Measurements from ENCODE around the gene IL1B. TPM values are rescaled to one million over a fixed set of nuclear protein-coding genes. Genes with fewer than 3 reads are reported as not detected.
A peak's percentile ranks its signal among the peaks of the same experiment; 100 is the strongest.

IL1B gene
- total RNA-seq, 6 experiments from 2014 or later, result 0.19 to 4.1 (median 0.49) TPM; not detected in 1

DNA sequence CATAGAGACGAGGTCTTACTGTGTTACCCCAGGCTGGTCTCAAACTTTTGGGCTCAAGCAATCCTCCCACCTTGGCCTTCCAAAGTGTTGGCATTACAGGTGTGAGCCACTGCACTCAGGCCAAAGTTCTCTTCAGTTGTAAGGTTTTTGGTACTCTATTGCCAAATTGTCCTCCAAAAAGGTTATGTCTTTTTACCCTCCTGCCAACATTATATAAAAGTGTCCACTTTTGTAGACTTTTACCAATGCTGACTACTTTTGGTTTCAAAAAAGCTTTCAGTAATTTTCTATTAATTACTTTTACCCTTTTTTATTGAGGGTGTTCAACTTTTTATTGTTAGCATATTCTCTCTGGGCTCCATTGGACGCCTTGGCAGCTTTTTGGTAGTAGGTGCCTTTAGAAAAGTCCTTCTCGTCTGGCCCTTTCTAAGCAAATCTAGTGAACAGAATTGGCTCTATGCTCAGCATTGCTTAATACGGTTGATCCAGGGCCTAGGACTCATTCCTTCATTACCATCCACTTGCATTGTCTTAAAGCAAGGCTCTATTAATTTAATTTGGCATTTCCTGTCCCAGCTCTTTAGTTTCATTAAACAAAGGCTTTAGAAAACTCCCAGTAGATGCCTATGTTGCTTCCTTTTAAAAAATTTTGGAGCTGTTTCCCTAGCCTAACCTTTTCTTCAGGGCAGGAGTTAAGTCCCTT is 35.5 kb downstream of the IL1B start:
- Histone ChIP-seq H3K9me3 (no peaks in the 10 kb centered on the region), H3K4me3 (no peak overlapping the region), H3K36me3 (no peaks in the 10 kb centered on the region), H3K4me1 (peaks cover 0 to 10% (median 3%) of the 10 kb centered on the region in 4 donors), H3K27me3 (no peaks in the 10 kb centered on the region), H3K27ac (peak overlapping the region in 2 of 3 donors; percentile 27 to 33)
- intact Hi-C loops (cut with DNase I), result no loop called here
- peak; percentile 54 to 89 (median 67) for ATAC-seq
- 62% methylated on average over 4 of the region's 4 CpGs for WGBS (ENCODE audit: insufficient coverage, low coverage, low lambda C conversion rate, missing lambda C conversion rate)
- DNase-seq, result no peak
- no peak for TF ChIP-seq POLR2A (IDR thresholded peaks at IDR 0.05)
- TF ChIP-seq, protein P1, sequence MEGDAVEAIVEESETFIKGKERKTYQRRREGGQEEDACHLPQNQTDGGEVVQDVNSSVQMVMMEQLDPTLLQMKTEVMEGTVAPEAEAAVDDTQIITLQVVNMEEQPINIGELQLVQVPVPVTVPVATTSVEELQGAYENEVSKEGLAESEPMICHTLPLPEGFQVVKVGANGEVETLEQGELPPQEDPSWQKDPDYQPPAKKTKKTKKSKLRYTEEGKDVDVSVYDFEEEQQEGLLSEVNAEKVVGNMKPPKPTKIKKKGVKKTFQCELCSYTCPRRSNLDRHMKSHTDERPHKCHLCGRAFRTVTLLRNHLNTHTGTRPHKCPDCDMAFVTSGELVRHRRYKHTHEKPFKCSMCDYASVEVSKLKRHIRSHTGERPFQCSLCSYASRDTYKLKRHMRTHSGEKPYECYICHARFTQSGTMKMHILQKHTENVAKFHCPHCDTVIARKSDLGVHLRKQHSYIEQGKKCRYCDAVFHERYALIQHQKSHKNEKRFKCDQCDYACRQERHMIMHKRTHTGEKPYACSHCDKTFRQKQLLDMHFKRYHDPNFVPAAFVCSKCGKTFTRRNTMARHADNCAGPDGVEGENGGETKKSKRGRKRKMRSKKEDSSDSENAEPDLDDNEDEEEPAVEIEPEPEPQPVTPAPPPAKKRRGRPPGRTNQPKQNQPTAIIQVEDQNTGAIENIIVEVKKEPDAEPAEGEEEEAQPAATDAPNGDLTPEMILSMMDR (IDR thresholded peaks at IDR 0.05), result no peak

DNA sequence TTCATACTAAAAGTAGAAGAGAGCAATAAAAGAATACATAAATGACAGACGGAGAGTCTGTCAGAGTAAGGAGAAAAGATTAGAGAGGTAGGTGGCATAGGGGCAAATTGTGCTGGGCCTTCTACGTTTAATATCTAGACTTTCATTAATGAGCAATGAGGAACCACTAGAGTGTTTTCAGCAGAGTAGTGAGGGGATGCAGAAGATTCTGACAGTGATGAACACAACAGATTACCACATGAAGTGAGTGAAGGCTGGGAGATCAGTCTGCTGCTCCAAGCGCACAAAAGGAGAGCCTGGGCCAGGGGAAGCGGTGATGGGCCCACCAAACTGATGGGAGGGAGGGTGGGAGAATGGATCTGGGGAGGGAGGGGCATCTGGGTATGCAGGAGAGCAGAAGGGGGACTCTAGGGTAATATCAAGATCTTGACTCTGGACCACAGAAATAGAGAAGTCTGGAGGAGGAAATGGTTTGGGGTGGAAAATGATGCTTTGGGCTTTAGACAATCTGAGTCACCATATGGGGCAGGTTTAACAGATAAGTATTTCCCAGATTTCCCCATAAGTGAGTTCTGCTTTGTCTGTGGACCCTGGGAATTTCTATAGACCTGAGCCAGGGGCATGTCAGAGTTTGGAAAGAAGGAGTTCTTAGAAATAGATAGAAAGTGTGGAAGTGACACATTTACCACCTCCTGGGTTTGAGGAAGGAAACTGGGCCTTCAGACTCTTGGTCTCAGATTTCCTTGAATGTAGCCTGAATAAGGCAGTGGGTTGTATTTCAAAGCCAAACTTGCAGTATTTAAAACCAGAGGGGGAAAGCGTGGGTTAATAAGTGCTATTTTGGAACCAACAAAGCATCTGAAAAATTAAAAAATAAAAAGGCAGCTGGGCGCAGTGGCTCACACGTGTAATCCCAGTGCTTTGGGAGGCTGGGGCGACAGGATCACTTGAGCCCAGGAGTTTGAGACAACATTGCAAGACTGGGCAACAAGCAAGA is 37.3 kb downstream of the IL1B start:
- Histone ChIP-seq H3K27me3 (no peaks in the 10 kb centered on the region), H3K4me1 (peaks cover 0 to 20% (median 3%) of the 10 kb centered on the region in 4 donors), H3K9me3 (no peaks in the 10 kb centered on the region), H3K36me3 (no peaks in the 10 kb centered on the region), H3K27ac (no peak overlapping the region), H3K4me3 (no peak overlapping the region)
- WGBS (ENCODE audit: insufficient coverage, low coverage, low lambda C conversion rate, missing lambda C conversion rate), result 76% methylated on average over 7 of the region's 8 CpGs
- DNase-seq (no peak), ATAC-seq (no peak)
- intact Hi-C loops (cut with DNase I), result no loop called here
- no peak for TF ChIP-seq POLR2A (IDR thresholded peaks at IDR 0.05)
- TF ChIP-seq, protein P1 (IDR thresholded peaks at IDR 0.05), result no peak

DNA sequence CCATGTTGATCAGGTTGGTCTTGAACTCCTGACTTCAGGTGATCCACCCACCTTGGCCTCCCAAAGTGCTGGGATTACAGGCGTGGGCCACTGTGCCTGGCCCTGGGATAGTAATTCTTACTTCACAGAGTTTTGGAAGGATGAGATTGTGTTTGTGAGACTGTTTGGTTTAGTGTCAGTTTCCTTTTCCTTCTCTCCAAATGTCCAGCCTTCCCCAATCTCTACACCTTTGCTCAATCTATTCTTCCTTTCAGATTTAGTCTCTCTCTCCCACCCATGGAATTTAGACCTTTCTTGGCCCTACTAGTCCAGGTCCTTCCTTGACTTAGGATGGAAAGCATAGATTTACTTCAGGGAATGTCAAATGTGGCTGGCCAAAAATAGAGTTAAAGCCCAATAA is 40.1 kb downstream of the IL1B start:
- Histone ChIP-seq H3K4me1 (peaks cover 0 to 25% (median 5%) of the 10 kb centered on the region in 4 donors), H3K9me3 (no peaks in the 10 kb centered on the region), H3K27ac (no peak overlapping the region), H3K36me3 (no peaks in the 10 kb centered on the region), H3K4me3 (no peak overlapping the region), H3K27me3 (no peaks in the 10 kb centered on the region)
- 0% methylated on average over 1 of the region's 1 CpG for WGBS (ENCODE audit: insufficient coverage, low coverage, low lambda C conversion rate, missing lambda C conversion rate)
- ATAC-seq (no peak), DNase-seq (no peak)
- no peak for TF ChIP-seq POLR2A (IDR thresholded peaks at IDR 0.05)
- TF ChIP-seq, protein P1 (IDR thresholded peaks at IDR 0.05), result no peak
- intact Hi-C loops (cut with DNase I), result no loop called here

DNA sequence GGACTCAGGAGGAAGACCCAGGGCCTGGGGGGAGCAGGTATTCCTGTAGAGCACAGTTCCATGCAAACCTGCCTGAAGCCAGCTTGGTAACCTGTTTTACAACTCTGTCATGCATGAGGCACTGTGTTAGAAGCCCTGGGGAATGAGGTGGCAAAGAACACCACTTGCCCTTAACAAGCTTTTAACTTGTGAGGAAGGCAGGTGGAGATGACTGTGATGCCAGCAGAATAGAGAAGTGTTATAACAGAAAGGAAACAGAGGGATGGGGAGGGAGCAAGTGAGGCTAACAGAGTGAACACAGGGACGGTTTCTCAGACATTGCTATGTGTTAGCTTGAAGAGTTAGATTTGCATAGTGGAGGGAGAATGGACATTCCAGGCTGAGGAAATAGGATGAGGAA is 40.8 kb downstream of the IL1B start:
- no peaks in the 10 kb centered on the region for H3K36me3 ChIP-seq
- H3K4me3 ChIP-seq, result no peak overlapping the region
- DNase-seq (no peak), ATAC-seq (no peak)
- no peak overlapping the region for H3K27ac ChIP-seq
- no peaks in the 10 kb centered on the region for H3K27me3 ChIP-seq
- intact Hi-C loops (cut with DNase I), result no loop called here
- WGBS (ENCODE audit: insufficient coverage, low coverage, low lambda C conversion rate, missing lambda C conversion rate), result 57% methylated on average over 1 of the region's 1 CpG
- no peak for TF ChIP-seq POLR2A (IDR thresholded peaks at IDR 0.05)
- TF ChIP-seq, protein P1 (IDR thresholded peaks at IDR 0.05), result no peak
- H3K9me3 ChIP-seq, result no peaks in the 10 kb centered on the region
- H3K4me1 ChIP-seq, result peaks cover 0 to 18% (median 2%) of the 10 kb centered on the region in 4 donors

All from right lobe of liver (tissue), 6 donors.